ENCODE measurements around the gene MYO1A. TPM values are rescaled to one million over a fixed set of nuclear protein-coding genes. Genes with fewer than 3 reads are reported as not detected.
"Not testable (repeated sequence)": the region's sequence is repeated elsewhere in the genome, so short reads cannot be mapped to it uniquely, and the experiment has no call there.

Gene MYO1A
- total RNA-seq, 1 experiment from 2014 or later, result not detected

DNA sequence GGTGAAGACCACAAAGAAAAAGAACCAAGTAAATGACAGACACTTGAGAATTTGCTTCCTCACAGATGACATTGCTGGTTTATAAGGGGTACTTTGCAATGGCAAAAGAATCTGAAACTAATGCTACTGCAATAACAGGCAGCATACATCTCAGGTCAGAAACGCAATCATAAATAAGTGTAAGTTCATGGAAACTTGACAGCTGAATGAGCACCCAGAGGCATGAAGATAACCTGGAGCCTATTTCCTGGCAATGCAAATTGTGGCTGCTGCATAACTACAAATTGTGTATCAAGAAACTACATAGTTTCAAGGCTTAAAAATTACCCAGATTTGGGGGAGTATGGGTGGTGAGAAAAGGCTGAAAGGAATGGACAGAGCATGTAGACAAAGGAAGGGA is 8.5 kb upstream of the MYO1A start:
- no peak for DNase-seq (ENCODE audit: low read depth, low spot score)
- in situ Hi-C loops (cut with HindIII; ENCODE audit: low pct_unique_long_range_greater_than_20kb, low sequenced_read_pairs), result no loop called here

DNA sequence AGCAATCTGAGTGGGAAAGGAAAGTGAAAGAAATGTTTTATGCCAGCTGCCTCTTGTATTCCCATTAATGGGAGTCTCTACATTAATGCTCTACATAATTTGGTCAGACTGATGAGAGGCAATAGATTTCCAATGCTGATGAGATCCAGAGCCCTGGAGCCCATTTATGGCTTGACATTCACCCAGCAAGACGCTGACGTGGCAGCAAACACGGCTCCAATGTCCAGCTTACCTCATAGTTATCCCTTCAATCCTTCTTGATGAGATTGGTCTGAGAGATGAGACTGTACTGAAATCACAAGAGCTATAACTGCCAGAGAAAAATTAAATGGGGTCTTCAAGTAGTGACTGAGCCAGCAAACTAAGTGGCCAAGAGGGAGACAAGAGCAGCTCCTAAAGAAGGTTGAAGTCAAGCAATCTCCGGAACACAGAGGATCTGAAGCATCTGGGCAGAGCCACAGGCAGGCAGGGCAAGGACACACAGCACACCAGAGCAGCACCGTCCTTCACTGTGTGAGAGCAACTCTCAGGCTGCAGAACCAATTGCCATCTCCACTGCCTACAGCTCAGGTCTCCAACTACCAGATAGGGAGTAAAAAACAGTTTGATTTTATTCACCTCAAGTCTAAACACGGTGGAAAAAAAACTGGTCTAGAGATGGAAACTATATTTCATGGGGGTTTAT is 7.3 kb upstream of the MYO1A start:
- in situ Hi-C loops (cut with HindIII; ENCODE audit: low pct_unique_long_range_greater_than_20kb, low sequenced_read_pairs), result no loop called here
- DNase-seq (ENCODE audit: low read depth, low spot score), result no peak

DNA sequence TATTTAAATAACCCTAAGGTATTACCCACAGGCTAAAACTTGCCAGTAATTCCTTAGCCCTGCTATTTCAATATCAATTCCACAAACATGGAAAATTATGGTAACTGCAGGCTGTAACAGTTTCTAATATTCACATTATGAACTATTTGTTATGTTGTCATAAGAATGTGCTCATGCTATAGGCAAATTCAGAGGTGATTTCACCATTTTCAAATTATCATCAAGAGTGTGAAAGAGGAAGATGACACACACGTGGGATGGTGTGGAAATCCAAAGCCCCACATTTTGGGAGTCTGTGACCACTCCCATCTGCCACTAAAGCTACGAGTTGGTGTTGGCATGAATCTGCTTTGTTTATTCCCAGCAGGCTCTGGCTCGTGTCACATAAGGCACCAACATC is 5.9 kb upstream of the MYO1A start:
- in situ Hi-C loops (cut with HindIII; ENCODE audit: low pct_unique_long_range_greater_than_20kb, low sequenced_read_pairs), result no loop called here
- no peak for DNase-seq (ENCODE audit: low read depth, low spot score)

DNA sequence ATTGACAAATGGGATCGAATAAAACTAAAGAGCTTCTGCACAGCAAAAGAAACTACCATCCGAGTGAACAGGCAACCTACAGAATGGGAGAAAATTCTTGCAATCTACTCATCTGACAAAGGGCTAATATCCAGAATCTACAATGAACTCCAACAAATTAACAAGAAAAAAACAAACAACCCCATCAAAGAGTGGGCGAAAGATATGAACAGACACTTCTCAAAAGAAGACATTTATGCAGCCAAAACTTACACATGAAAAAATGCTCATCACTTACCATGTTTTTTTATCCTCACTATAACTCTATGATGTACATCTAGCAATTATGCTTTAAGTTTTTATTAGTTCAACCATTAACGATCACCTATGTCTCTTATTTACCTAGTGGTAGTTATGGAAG is 4.0 kb upstream of the MYO1A start:
- in situ Hi-C loops (cut with HindIII; ENCODE audit: low pct_unique_long_range_greater_than_20kb, low sequenced_read_pairs), result not testable (repeated sequence)

DNA sequence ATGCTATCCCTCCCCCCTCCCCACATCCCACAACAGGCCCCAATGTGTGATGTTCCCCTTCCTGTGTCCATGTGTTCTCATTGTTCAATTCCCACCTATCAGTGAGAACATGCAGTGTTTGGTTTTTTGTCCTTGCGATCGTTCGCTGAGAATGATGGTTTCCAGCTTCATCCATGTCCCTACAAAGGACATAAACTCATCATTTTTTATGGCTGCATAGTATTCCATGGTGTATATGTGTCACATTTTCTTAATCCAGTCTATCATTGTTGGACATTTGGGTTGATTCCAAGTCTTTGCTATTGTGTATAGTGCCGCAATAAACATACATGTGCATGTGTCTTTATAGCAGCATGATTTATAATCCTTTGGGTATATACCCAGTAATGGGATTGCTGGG is 3.2 kb upstream of the MYO1A start:
- in situ Hi-C loops (cut with HindIII; ENCODE audit: low pct_unique_long_range_greater_than_20kb, low sequenced_read_pairs); DNase-seq (ENCODE audit: low read depth, low spot score): not testable (repeated sequence)

More for the DNA sequence above, 4.0 kb upstream of the MYO1A start:
- DNase-seq (ENCODE audit: low read depth, low spot score), result not testable (repeated sequence)

DNA sequence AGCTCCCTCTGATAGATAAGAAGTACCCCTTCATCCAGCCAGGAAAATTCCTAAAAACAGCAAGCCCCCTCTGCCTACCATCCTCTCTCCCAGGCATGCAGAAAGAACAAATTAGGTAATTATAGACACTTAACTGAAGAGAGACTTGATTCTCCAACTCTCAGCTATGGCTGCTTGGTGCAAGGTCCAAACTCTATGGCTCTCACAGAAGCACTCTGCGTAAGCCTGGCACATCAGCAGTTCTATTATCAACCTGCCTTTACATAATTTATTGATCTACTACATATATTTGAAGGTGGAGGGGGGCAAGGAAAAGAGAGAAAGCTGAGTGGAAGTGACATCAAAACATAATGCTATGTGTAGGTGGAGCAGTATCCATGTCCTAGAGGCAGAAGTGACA is 1.1 kb upstream of the MYO1A start:
- in situ Hi-C loops (cut with HindIII; ENCODE audit: low pct_unique_long_range_greater_than_20kb, low sequenced_read_pairs), result no loop called here
- no peak for DNase-seq (ENCODE audit: low read depth, low spot score)

DNA sequence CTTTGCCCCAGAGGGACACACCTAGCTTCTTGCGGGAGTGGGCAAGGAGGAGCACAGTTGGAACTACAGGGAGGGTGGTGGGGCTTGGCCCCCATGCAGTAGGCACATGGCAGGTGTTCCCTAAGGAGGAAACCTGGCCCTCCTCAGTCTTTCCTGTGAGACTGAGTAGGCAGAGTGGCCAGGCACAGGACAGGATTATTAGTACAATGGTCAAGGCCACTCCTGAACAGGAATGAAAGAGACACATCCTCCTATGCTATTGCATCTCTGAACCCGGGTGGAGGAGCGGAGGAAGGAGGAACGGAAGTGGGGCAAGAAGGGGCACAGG is 846 bp downstream of the MYO1A start:
- in situ Hi-C loops (cut with HindIII; ENCODE audit: low pct_unique_long_range_greater_than_20kb, low sequenced_read_pairs), result no loop called here

DNA sequence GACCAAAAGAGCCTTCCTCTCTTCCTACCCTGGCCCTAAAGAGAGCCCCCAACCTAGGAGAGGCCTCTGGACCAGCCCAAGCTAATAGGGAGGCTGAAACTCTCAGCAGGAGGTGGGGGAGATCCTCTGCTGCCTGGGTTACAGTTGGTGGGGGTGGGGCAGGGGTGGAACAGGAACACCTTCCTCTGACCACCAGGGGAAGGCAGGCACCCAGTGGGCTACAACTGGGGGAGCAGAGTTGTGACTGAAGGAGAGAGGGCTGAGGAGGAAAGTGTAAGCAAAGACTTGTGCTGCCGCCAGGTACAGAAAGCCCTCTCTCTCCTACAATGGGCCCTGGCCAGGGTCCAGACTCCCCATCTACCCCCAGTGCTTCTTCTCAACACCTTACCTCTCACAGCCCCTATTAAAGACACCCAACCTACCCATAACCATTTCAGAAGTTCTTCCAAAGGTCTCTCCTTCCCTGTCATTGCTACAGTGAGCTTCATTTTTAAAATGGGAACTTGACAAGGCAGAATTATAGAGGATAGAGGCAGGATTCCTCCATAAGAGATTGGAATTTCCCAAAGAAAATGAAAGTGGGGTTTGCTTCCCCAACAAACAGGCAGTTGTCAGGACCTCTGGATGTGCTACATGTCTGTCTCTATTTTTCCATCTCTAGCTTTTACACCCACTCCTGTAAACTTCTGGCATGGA is 1.4 kb downstream of the MYO1A start:
- in situ Hi-C loops (cut with HindIII; ENCODE audit: low pct_unique_long_range_greater_than_20kb, low sequenced_read_pairs), result no loop called here
- DNase-seq (ENCODE audit: low read depth, low spot score), result no peak

More for the DNA sequence above, 846 bp downstream of the MYO1A start:
- no peak for DNase-seq (ENCODE audit: low read depth, low spot score)

DNA sequence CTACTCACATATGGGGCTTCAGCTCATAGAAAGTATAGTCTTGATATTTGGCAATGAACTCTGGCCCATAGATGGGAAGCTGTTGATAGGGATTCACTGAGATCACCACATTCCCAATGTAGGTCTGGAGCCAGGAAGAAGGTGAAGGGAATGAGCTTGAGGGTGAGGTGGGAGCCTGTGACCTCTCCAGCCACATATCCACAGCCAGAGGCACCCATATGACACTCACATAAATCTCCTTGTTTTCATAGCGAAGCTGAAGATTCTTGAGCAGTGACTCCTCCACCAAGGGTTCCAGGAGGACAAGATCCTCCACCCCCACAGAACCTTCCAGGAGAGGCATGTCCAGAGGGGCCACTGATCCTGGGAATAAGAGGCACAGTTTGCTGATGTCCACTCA is 1.9 kb downstream of the MYO1A start:
- in situ Hi-C loops (cut with HindIII; ENCODE audit: low pct_unique_long_range_greater_than_20kb, low sequenced_read_pairs), result no loop called here
- DNase-seq (ENCODE audit: low read depth, low spot score), result no peak

DNA sequence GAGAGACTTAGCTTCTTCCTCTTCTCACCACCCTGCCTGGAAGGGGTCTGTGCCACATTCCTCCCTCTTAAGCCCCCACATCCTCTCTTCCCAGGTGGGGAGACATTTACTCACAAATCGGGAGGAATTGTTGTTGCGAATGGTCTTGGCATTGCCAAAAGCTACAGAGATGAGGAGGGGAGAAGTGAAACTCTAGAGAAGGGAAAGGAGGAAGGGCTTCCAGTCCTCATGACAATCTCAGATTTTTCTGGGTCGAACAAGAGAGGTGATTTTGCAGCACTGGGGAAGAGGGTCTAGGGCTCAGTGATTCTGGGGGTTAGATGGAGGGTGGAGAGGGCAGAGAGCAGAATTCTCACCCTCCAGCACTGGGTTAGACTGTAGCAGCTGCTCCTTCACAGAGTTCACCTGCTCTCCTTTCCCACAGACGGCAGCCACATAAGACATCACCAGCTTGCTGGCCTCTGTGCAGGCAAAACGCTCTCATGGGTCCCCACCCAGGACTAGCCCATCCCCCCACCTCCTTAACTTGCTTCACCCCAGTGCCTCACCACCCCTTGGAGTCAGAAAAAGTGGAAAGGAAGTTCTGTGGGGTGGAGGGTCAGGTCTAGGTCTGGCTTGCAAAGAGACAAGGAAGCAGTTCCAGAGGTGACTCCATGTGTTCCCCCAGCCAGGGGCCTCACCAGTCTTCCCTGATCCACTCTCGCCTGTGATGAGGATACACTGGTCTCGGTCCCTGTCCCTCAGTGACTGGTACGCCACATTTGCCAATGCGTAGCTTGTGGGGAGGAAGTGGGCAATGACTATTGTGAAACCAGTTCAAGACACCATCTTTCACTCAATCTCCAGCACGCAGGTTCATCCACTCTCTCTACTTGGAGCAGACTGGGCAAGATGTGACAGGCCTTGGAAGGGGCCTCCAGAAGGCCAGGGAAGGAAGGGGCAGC is 2.7 kb downstream of the MYO1A start:
- in situ Hi-C loops (cut with HindIII; ENCODE audit: low pct_unique_long_range_greater_than_20kb, low sequenced_read_pairs), result no loop called here
- DNase-seq (ENCODE audit: low read depth, low spot score), result no peak

DNA sequence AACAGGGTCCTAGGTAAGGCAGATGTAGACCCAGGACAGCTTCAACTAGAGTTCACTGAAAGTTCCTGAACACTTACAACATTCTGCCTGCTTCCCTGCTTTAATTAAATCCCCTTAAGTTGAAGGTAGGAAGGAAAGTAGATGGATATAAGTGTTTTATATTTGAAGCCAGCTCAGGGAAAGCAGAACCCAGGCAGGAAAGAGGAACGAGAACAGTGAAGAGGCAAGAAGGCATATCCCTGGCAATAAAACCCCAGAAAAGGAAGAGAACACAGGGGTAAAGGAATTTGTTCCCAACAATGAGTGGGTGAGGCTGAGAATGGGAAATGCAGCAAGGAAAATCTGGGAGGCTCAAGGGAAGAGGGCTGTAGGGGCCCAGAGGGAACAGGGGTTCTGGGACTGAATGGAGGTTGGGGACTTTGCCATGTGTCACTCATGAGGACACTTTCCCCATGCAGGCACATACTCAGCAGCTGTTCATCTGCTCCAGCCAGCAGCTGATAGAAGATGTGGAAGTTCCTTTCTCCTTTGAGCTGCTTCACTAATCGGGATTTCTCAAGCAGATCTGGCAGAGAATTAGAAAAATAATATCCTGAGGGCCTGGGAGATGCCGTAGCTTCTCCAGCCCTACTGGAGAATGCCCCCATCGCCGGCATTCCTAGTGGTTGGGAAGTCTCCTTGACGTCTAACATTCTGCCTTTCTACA is 3.7 kb downstream of the MYO1A start:
- DNase-seq (ENCODE audit: low read depth, low spot score), result no peak
- in situ Hi-C loops (cut with HindIII; ENCODE audit: low pct_unique_long_range_greater_than_20kb, low sequenced_read_pairs), result no loop called here

DNA sequence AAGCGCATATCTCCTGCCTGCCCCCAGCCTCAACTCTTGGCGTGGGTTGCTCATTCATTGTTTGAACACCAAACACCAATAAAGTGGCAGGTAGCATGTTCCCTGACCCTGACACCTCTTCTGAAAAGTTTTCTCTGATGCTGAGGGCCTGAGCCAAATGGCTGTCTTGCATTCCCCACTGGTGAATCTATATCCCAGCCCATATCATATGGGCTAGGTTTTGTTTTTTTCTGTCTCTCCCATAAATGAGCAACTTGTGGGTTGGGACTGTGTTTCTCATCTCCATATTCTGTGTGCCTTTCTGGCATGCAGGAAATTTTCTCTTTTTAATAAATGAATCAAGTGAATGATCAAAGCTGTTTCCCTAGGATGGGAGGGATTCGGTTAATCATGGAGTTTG is 5.0 kb downstream of the MYO1A start:
- no peak for DNase-seq (ENCODE audit: low read depth, low spot score)
- in situ Hi-C loops (cut with HindIII; ENCODE audit: low pct_unique_long_range_greater_than_20kb, low sequenced_read_pairs), result no loop called here

DNA sequence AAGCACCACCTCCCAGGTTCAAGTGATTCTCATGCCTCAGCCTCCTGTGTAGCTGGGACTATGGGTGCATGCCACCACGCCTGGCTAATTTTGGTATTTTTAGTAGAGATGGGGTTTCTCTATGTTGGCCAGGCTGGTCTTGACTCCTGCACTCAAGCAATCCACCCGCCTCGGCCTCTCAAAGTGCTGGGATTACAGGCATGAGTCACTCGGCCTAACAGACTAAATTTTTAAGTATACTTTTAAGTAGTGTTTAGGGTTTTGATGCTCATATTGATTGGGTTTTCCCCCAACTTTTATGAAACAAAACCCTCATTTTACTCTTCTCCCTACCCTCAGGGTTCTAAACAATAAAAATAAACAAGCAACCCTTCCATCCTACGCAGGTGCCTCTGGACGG is 5.5 kb downstream of the MYO1A start:
- in situ Hi-C loops (cut with HindIII; ENCODE audit: low pct_unique_long_range_greater_than_20kb, low sequenced_read_pairs), result no loop called here
- no peak for DNase-seq (ENCODE audit: low read depth, low spot score)

DNA sequence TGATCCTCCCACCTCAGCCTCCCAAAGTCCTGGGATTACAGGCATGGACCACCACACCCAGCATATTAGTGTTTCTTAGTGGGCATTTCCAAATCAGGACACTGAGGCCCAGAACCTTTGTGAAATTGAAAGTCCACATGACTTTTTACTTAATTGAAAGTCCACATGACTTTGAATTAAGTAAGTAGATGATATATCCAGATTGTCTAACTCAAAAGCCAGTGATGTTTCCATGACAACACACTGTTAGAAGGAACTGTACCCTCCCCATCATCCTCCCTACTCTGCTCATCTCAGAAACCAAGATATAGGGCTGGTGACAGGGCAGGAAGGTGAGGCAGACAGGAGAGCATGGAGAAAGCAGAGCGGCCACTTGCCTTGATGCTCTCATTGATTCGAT is 7.2 kb downstream of the MYO1A start:
- in situ Hi-C loops (cut with HindIII; ENCODE audit: low pct_unique_long_range_greater_than_20kb, low sequenced_read_pairs), result no loop called here

DNA sequence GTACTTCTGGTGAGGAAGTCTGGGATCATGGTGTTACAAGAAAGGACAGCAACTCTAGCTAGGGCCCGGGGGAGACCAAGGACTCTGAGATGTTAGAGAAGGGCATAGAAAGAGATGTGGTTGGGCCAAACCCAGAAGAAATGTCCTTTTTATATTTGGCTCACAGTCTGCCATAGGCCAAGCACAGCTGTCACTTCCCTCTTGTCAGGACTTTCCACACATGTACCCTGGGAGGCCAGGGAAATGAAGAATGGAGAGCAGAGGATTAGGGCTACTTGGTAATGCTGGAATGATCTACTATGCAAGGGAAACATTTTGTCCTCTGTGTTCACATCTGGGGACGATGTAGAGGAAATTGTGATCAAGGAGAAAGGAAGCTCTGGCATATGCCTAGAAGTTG is 9.2 kb downstream of the MYO1A start:
- in situ Hi-C loops (cut with HindIII; ENCODE audit: low pct_unique_long_range_greater_than_20kb, low sequenced_read_pairs), result no loop called here
- no peak for DNase-seq (ENCODE audit: low read depth, low spot score)

More for the DNA sequence above, 7.2 kb downstream of the MYO1A start:
- no peak for DNase-seq (ENCODE audit: low read depth, low spot score)

DNA sequence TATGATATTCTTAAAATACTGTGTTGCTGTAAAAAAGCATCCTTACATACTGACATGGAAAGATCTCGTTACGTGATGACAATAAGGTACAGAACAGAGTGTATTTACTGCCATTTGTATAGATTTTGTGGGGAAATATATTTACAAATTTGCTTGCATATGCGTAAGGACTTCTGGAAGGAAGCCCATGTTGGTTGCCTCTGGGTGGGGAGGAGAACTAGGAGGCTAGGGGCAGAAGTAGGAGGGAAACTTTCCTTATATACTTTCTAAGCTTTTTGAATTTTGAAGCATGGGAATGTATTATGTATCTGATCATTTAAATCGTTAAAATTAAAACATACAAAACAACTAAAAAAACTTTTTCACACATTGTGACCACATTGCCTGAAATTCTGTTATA is 9.7 kb downstream of the MYO1A start:
- in situ Hi-C loops (cut with HindIII; ENCODE audit: low pct_unique_long_range_greater_than_20kb, low sequenced_read_pairs), result no loop called here
- no peak for DNase-seq (ENCODE audit: low read depth, low spot score)

DNA sequence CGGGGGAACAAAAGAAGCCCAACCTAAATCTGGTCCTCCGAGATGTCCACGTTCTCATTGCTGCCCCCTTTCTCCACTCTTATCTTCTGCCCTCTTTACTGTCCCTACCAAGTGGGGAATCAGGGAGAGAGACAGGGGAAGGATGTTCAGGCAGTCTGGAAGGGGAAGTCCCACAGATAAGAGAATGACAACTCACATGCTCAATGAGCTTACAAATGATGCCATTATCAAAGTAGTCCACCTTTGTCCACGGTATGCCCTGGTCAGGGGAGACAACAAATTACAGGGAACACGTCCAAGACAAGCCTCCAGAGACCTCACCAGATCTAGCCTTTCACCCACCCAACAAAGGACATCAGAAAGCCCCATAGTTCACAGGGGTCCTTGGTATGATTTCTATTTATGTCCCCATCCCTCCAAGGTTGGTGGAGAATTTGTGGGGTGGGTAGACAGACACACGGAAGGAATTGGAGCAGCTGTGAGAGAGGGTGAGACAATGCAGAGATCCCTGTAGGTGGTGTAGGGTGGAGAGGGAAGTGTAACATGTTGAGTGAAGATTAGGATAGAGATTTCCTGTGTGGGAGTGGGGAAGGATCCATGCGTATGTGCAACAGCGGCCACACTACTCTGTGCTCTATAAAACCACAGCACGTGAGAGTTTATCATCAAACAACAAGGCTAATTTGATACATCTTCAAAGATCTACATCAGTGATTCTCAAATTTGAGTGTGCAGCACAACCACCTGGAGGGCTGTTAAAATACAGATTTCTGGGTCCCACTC is 10.7 kb downstream of the MYO1A start:
- in situ Hi-C loops (cut with HindIII; ENCODE audit: low pct_unique_long_range_greater_than_20kb, low sequenced_read_pairs), result no loop called here
- DNase-seq (ENCODE audit: low read depth, low spot score), result no peak
